GM13977 (cell line): ENCODE data around the gene FLT3.
"Not testable (repeated sequence)": the region's sequence is repeated elsewhere in the genome, so short reads cannot be mapped to it uniquely, and the experiment has no call there.

ENCODE experiments used
- DNase-seq: peaks from one replicate; pipeline ENCODE4 v3.0.0; 2012; ENCODE audit warnings: low spot score
- in situ Hi-C: fragments of 300-500 bp; cut with MboI; formaldehyde crosslinking; loops from one replicate; pipeline ENCODE4 v1.12.0; 2022; ENCODE audit warnings: low sequenced_read_pairs, low pct_unique_long_range_greater_than_20kb, mixed read lengths, inconsistent platforms; ENCODE audit not compliant: unreplicated experiment
- TF ChIP-seq, protein P1 (sequence below): IDR thresholded peaks from 2 replicates; pipeline ENCODE4 v1.5.1; 2012; ENCODE audit warnings: mild to moderate bottlenecking, control low read depth; ENCODE audit not compliant: insufficient read depth; ENCODE audit errors: extremely low read depth, missing control alignments

The FLT3 gene

GRCh38 chr13:28012896-28013295, 87.5 kb downstream of the FLT3 start:
- DNase-seq = peak; percentile 70
- TF ChIP-seq, protein P1, sequence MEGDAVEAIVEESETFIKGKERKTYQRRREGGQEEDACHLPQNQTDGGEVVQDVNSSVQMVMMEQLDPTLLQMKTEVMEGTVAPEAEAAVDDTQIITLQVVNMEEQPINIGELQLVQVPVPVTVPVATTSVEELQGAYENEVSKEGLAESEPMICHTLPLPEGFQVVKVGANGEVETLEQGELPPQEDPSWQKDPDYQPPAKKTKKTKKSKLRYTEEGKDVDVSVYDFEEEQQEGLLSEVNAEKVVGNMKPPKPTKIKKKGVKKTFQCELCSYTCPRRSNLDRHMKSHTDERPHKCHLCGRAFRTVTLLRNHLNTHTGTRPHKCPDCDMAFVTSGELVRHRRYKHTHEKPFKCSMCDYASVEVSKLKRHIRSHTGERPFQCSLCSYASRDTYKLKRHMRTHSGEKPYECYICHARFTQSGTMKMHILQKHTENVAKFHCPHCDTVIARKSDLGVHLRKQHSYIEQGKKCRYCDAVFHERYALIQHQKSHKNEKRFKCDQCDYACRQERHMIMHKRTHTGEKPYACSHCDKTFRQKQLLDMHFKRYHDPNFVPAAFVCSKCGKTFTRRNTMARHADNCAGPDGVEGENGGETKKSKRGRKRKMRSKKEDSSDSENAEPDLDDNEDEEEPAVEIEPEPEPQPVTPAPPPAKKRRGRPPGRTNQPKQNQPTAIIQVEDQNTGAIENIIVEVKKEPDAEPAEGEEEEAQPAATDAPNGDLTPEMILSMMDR = no peak
- in situ Hi-C loops = no loop called here

- DNase-seq = no peak
- in situ Hi-C loops = no loop called here
- TF ChIP-seq, protein P1 = no peak
Observed at GRCh38 chr13:28012383-28012782, 88.0 kb downstream of the FLT3 start.

DNA sequence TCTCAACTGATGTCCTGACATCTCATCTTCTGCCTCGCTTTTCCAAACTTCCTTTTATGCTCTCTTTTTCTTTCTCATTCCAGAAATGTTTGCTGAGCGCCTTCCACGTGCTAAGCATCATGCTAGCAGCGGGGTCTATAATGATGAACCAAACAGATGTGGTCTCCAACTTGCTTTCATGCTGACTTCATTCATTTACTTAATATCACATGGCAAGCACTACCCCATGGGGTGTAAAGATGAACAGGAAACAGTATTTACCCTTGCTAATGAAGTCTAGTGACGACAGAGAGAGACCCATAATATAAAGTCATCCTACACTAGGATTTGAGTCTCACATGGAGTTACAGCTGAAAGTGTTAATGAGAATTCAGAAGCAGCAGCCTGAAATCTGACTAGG, 90.3 kb downstream of the FLT3 start:
- in situ Hi-C loops = no loop called here
- DNase-seq = no peak
- TF ChIP-seq, protein P1 = no peak

GRCh38 chr13:28005016-28005415, 95.4 kb downstream of the FLT3 start:
- in situ Hi-C loops, DNase-seq: not testable (repeated sequence)

- TF ChIP-seq, protein P1 = no peak
- no peak for DNase-seq
- in situ Hi-C loops = no loop called here
Observed at GRCh38 chr13:28002886-28003698, 97.3 kb downstream of the FLT3 start.

DNA sequence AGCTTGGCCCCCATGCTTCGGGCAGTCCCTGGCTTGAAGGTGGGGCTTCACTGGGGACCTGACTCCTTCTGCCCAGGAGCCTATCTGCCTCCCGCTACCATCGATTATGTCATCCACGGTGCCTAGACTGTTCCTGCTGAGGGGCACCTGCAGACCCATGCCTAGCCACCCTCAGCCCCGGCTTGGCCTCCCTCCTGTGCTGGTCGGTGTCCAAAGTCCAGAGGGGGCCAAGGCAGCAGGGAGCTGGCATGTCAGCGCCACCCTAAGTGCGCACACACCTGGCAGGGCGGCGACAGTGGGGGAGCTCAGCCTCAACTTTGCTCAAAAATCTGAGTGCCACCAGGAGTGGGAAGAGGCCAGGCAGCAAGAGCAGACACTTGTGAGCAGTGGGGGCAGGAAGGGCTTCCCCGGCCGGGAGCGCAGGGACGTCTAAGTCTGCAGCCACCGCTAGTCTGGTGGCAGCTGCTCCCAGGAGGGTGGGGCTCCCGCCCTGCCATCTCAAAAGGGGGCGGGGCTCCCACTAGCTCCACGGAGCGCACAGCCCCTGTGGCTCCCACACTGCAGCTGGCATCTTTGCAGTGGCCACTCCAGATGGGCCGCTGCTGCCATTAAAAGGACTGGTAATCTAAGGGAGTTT, 98.4 kb downstream of the FLT3 start:
- DNase-seq = no peak
- in situ Hi-C loops = no loop called here
- TF ChIP-seq, protein P1 = no peak

GRCh38 chr13:28001049-28001448, 99.3 kb downstream of the FLT3 start:
- TF ChIP-seq, protein P1 = no peak
- in situ Hi-C loops = no loop called here
- DNase-seq = no peak
